SU-DHL-6 (cell line): ENCODE data around the gene FCGR3A.
A peak's percentile ranks its signal among the peaks of the same experiment; 100 is the strongest.
"Not testable (repeated sequence)": the region's sequence is repeated elsewhere in the genome, so short reads cannot be mapped to it uniquely, and the experiment has no call there.

Experiments used
- H2AFZ ChIP-seq: fragments of 200-600 bp; sonication (generic); 2 replicates; pipeline ENCODE4 v1.6.1; 2014; ENCODE audit warnings: low read depth, mild to moderate bottlenecking, moderate library complexity, mixed read lengths, antibody characterized with exemption, low read length; ENCODE audit not compliant: severe bottlenecking
- H3F3A ChIP-seq: fragments of 200-600 bp; shearing (Covaris generic); 2 replicates; pipeline ENCODE4 v1.6.0; 2016; ENCODE audit warnings: antibody characterized with exemption, mild to moderate bottlenecking; ENCODE audit not compliant: insufficient read depth
- H3K27ac ChIP-seq: fragments of 200-600 bp; sonication (generic); 2 replicates; pipeline ENCODE4 v1.5.1; 2016; ENCODE audit warnings: low read depth, mild to moderate bottlenecking, low read length, moderate library complexity, mixed read lengths
- H3K27me3 ChIP-seq: fragments of 200-600 bp; sonication (generic), shearing (Covaris generic); 2 replicates; pipeline ENCODE4 v1.6.0; 2014; ENCODE audit warnings: mild to moderate bottlenecking, low read length
- H3K36me3 ChIP-seq: fragments of 200-600 bp; sonication (generic); 2 replicates; pipeline ENCODE4 v1.6.1; 2014; ENCODE audit warnings: mild to moderate bottlenecking, low read length, mixed read lengths
- H3K4me2 ChIP-seq: fragments of 300-600, 200-600 bp; shearing (Covaris generic), sonication (generic); 2 replicates; pipeline ENCODE4 v1.6.0; 2014; ENCODE audit warnings: low read length, low read depth, mild to moderate bottlenecking; ENCODE audit not compliant: poor library complexity, severe bottlenecking
- H3K4me3 ChIP-seq: fragments of 200-600 bp; sonication (generic); 2 replicates; pipeline ENCODE4 v1.5.1; 2014; ENCODE audit warnings: antibody characterized with exemption, low read length, mild to moderate bottlenecking, mixed read lengths; ENCODE audit not compliant: insufficient read depth, poor library complexity, severe bottlenecking
- H3K79me2 ChIP-seq: fragments of 200-600 bp; sonication (generic); 2 replicates; pipeline ENCODE4 v1.6.1; 2014; ENCODE audit warnings: mild to moderate bottlenecking, low read length, moderate library complexity; ENCODE audit not compliant: insufficient read depth
- H3K9ac ChIP-seq: fragments of 200-600 bp; sonication (generic); 2 replicates; pipeline ENCODE4 v1.7.0; 2014; ENCODE audit warnings: mild to moderate bottlenecking, low read length
- H3K9me2 ChIP-seq: fragments of 200-600 bp; sonication (generic); replicated peaks from 2 replicates; pipeline ENCODE4 v1.6.1; 2014; ENCODE audit warnings: low read length; ENCODE audit not compliant: insufficient read depth
- H3K9me3 ChIP-seq: fragments of 200-600 bp; sonication (generic); 2 replicates; pipeline ENCODE4 v1.6.1; 2014; ENCODE audit warnings: low read length, mixed read lengths; ENCODE audit not compliant: insufficient read depth
- H4K20me1 ChIP-seq: fragments of 200-600 bp; sonication (generic); 2 replicates; pipeline ENCODE4 v1.6.1; 2014; ENCODE audit warnings: low read depth, mild to moderate bottlenecking, antibody characterized with exemption, low read length, moderate library complexity, mixed read lengths

The FCGR3A gene

DNA sequence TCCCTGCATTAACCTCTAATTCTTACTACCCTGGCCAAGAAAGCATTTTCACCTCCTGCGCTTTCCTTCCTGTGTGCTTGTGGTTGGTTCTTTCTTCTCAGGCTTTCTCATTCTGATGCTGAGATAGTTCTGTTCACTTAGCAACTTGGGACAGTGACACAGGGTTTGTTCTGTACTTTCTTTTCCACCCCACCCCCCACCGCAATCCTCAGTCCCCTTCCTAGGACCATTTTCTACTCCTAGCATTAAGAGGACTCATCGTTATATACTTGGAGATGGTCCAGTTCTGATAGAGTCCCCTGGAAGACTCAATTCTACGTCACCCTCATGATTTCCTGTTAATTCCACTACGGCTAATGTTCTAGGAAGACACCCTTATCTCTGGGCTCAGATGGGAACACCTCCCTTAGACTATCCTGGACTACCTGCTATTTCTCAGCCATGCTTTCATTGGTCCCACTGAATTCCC, 7.5 kb downstream of the FCGR3A start:
- H3K4me3 ChIP-seq, H3K4me2 ChIP-seq, H3K27ac ChIP-seq, H3K79me2 ChIP-seq, H2AFZ ChIP-seq, H3K27me3 ChIP-seq, H3K36me3 ChIP-seq, H3K9me3 ChIP-seq, H3K9ac ChIP-seq, H3K9me2 ChIP-seq, H4K20me1 ChIP-seq, H3F3A ChIP-seq: not testable (repeated sequence)

DNA sequence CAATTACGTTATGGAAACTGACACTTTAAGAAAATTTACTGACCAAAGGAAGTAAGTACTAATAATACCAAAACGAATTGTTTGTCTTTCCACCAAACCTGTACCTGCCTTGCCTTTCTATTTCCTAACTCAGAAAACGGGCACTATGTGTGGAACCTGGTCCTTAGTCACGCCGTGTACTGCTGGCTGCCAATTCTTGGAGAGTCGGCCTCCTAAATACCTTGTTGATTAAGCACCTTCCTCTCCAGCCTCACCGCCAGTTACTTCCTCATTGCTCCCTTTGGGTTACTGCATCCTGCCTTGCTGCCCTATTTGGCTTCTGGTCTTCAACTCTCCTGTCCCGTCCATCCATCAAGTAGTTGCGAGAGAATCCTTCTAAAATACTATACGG, 9.1 kb downstream of the FCGR3A start:
- not testable (repeated sequence) for H3K27me3 ChIP-seq, H3K9me3 ChIP-seq, H3K27ac ChIP-seq, H3K79me2 ChIP-seq, H2AFZ ChIP-seq, H3K4me3 ChIP-seq, H3K9ac ChIP-seq, H3F3A ChIP-seq, H3K9me2 ChIP-seq, H3K36me3 ChIP-seq, H4K20me1 ChIP-seq
- peak overlapping the region; percentile 55 for H3K4me2 ChIP-seq

DNA sequence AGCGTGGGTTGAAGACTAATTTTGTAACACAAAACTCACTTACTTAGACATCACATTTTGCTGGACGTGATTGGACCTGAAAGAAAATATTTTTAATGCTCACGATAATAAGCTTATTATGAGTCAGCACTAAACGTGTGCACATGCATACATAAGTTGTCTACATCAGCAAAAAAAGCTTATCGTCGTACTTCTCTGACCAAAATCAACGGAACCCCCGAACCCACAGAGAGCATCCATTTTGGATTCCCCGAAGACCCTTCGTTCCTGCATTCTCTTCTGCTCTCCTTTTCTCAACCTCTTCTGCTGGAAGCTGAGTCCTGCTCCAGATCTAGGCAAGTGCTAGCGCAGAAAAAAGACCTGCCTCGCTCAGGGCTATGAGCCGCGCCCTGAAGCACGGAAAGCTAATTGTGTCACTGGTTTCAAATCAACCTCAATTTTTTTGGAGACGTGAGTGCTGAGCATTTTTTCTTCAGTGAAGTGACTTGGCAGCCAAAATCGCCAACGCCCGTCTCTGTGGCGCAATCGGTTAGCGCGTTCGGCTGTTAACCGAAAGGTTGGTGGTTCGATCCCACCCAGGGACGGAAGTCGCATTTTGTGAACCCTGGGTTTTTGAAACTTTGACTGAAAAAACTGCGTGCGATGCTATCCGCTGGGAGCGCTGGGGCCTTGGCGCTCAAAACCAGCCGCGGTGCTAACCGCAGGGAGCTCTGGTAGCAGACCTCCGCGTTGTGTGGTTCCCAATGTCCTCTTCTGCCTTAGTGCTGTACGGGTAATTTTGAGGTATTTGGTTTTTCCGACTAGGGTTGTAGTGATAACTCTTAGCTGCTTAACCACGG, 9.7 kb downstream of the FCGR3A start:
- H3K27me3 ChIP-seq, H3K9ac ChIP-seq, H3K36me3 ChIP-seq, H3K27ac ChIP-seq, H4K20me1 ChIP-seq, H3K9me2 ChIP-seq, H3F3A ChIP-seq, H3K9me3 ChIP-seq, H2AFZ ChIP-seq, H3K79me2 ChIP-seq: not testable (repeated sequence)
- peak overlapping the region; percentile 55 for H3K4me2 ChIP-seq
- peak overlapping the region; percentile 39 for H3K4me3 ChIP-seq

DNA sequence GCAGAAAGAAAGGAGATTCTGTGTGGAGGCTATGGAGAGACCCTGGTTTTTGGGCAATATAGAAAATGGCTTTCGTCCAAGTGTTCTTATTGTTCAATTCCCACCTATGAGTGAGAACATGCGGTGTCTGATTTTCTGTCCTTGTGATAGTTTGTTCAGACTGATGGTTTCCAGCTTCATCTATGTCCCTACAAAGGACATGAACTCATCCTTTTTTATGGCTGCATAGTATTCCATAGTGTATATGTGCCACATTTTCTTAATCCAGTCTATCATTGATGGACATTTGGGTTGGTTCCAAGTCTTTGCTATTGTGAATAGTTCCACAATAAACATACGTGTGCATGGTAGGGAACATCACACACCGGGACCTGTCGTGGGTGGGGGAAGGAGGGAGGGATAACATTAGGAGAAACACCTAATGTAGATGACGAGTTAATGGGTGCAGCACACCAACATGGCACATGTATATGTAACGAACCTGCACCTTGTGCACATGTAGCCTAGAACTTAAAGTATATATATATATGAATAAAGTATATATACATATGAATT, 10.6 kb downstream of the FCGR3A start:
- H3K4me3 ChIP-seq, H4K20me1 ChIP-seq, H3K27me3 ChIP-seq, H3K9ac ChIP-seq, H3F3A ChIP-seq, H3K9me3 ChIP-seq, H2AFZ ChIP-seq, H3K36me3 ChIP-seq, H3K4me2 ChIP-seq, H3K27ac ChIP-seq, H3K79me2 ChIP-seq, H3K9me2 ChIP-seq: not testable (repeated sequence)

DNA sequence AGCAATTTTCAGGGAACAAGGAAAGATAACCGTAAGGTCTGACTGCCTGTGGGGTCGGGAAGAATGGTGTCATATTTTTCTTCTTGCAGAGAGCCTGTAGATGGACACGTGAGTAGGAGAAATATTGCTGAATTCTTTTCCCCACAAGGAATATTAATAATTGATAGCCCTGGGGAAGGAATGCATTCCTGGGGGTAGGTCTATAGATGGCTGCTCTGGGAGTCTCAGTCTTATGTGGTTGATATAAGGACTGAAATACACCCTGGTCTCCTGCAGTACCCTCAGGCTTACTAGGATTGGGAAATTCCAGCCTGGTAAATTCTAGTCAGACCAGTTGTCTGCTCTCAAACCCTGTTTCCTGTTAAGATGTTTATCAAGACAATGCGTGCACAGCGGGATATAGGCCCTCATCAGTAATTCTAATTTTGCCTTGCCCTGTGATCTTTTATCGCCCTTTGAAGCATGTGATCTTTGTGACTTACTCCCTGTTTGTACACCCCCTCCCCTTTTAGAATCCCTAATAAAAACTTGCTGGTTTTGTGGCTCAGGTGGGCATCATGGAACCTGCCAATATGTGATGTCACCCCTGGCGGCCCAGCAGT, 12.4 kb downstream of the FCGR3A start:
- not testable (repeated sequence) for H3K4me2 ChIP-seq, H3K27me3 ChIP-seq, H3K4me3 ChIP-seq, H3K36me3 ChIP-seq, H4K20me1 ChIP-seq, H3K27ac ChIP-seq, H3K9ac ChIP-seq, H3F3A ChIP-seq, H3K9me2 ChIP-seq, H2AFZ ChIP-seq, H3K9me3 ChIP-seq, H3K79me2 ChIP-seq

DNA sequence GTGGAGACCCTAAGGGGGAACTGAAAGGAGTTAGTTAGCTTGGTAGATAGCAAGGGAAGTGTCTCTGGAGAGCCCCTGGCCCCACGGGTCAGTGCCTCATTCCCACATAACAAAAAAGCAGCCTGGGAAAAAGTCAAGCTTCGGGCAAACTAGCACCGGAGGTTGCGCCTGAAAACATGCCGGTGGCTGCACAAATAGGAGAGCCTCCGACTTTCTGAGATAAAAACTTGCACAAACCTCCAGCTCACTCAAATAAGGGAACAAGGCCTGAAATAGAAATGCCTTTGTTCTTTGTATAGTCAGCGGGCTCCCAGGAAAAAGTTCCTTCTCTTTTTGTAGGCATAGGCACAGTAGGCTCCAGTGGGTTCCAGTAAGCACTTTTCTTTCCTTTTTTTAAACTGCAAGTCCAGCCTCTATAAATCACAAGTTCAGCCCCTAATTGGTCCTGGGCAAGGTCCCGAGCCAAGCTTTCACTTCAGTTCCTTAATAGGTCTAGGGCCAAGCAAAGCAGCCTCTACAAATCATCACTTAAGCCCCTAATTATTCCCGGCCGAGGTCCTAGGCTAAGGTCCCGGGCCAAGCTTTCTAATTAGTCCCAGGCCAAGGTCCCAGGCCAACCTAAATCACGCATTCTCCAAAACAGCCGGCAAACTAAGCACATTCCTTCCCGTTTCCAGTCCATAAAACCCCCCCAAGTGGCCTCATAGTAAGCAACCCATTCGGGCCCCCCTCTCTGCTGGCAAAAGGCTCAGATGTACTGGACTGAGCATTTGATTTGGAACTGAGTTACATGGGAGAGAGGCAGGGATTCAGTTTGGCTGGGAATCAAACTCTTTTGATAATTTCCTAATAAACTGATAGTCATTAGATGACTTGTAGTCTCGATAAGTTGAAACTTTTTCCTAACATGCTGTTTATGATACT, 16.7 kb downstream of the FCGR3A start:
- not testable (repeated sequence) for H4K20me1 ChIP-seq, H2AFZ ChIP-seq, H3K27me3 ChIP-seq, H3K79me2 ChIP-seq, H3K9me3 ChIP-seq, H3K4me3 ChIP-seq, H3K4me2 ChIP-seq, H3F3A ChIP-seq, H3K27ac ChIP-seq, H3K9me2 ChIP-seq, H3K36me3 ChIP-seq, H3K9ac ChIP-seq
